ENCODE measurements around the gene LRRC18. TPM values are rescaled to one million over a fixed set of nuclear protein-coding genes. Genes with fewer than 3 reads are reported as not detected.

The LRRC18 gene
- total RNA-seq, 1 donor from 2014 or later = not detected

DNA sequence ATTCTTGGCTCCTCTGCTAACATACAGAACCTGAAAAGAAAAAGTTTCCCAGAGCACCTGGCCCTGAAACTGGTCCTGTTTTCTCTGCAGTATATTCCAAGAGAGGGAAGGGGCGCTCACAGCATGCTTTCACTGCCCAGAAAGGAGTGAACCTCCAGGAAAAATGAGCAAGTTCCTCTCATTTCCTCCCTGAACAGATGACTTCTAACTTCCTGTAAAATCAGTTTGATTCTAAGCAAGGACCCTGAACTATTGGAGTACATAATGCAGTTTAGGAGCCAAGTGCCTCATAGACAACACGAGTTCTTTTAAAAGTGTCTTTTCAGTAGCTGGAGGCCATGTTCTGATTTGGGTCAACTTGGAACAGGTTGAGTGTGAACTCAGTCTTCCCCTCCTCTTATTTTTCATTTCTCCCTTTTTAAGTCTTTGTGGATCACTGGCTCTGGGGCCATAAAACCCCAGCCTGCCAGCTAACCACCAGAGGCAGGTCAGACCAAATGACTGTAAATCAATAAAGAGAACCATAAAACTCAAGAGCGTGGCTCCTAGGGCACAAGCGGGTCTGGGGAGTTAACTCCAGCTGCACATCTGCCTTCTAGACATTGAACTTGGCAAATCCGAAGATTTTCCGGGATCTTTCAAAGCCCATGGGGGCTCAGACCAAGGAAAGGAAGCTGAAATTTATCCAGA, 5.9 kb upstream of the LRRC18 start:
- no peak overlapping the region for H3K4me3 Mint-ChIP-seq
- no peak for DNase-seq (ENCODE audit: extremely low spot score, unreplicated experiment)
- H3K4me1 Mint-ChIP-seq (ENCODE audit: unreplicated experiment) = peaks cover 9% of the 10 kb centered on the region
- H3K9me3 Mint-ChIP-seq = no peaks in the 10 kb centered on the region
- peak overlapping the region; percentile 36 for H3K27ac Mint-ChIP-seq
- peaks cover 3% of the 10 kb centered on the region for H3K27me3 Mint-ChIP-seq
- TF ChIP-seq, protein P1, sequence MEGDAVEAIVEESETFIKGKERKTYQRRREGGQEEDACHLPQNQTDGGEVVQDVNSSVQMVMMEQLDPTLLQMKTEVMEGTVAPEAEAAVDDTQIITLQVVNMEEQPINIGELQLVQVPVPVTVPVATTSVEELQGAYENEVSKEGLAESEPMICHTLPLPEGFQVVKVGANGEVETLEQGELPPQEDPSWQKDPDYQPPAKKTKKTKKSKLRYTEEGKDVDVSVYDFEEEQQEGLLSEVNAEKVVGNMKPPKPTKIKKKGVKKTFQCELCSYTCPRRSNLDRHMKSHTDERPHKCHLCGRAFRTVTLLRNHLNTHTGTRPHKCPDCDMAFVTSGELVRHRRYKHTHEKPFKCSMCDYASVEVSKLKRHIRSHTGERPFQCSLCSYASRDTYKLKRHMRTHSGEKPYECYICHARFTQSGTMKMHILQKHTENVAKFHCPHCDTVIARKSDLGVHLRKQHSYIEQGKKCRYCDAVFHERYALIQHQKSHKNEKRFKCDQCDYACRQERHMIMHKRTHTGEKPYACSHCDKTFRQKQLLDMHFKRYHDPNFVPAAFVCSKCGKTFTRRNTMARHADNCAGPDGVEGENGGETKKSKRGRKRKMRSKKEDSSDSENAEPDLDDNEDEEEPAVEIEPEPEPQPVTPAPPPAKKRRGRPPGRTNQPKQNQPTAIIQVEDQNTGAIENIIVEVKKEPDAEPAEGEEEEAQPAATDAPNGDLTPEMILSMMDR (conservative IDR thresholded peaks at IDR 0.05) = no peak
- no peaks in the 10 kb centered on the region for H3K36me3 Mint-ChIP-seq

- Mint-ChIP-seq H3K4me1 (ENCODE audit: unreplicated experiment) (peaks cover 9% of the 10 kb centered on the region), H3K27me3 (peaks cover 7% of the 10 kb centered on the region), H3K36me3 (no peaks in the 10 kb centered on the region), H3K4me3 (no peak overlapping the region), H3K27ac (no peak overlapping the region), H3K9me3 (no peaks in the 10 kb centered on the region)
- DNase-seq (ENCODE audit: extremely low spot score, unreplicated experiment) = no peak
- TF ChIP-seq, protein P1 (conservative IDR thresholded peaks at IDR 0.05) = no peak
Observed at GRCh38 chr10:48944171-48944570, 4.5 kb upstream of the LRRC18 start.

DNA sequence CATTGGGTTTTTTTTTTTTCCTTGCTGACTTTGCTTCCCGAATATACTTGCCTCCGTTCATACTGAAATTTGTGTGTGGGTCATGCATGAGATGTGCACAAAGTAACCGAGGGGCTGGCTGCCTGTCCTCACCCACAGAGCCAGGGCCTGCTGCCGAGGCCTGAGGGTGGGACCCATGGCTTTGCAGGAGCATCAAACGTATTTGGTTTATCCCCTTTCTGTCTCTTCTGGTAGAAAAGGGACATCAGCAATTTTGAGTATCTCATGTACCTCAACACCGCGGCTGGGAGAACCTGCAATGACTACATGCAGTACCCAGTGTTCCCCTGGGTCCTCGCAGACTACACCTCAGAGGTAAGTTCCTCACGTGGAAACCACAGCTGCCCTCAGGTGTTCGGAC, 3.5 kb upstream of the LRRC18 start:
- H3K27me3 Mint-ChIP-seq = peaks cover 7% of the 10 kb centered on the region
- TF ChIP-seq, protein P1 (conservative IDR thresholded peaks at IDR 0.05) = no peak
- H3K36me3 Mint-ChIP-seq = no peaks in the 10 kb centered on the region
- H3K4me1 Mint-ChIP-seq (ENCODE audit: unreplicated experiment) = peaks cover 9% of the 10 kb centered on the region
- no peak overlapping the region for H3K4me3 Mint-ChIP-seq
- no peak overlapping the region for H3K27ac Mint-ChIP-seq
- peak; percentile 34 for DNase-seq (ENCODE audit: extremely low spot score, unreplicated experiment)
- H3K9me3 Mint-ChIP-seq = no peaks in the 10 kb centered on the region

GRCh38 chr10:48941427-48942075, 1.9 kb upstream of the LRRC18 start:
- peaks cover 5% of the 10 kb centered on the region for H3K4me1 Mint-ChIP-seq (ENCODE audit: unreplicated experiment)
- peak; percentile 43 for DNase-seq (ENCODE audit: extremely low spot score, unreplicated experiment)
- no peaks in the 10 kb centered on the region for H3K36me3 Mint-ChIP-seq
- peaks cover 7% of the 10 kb centered on the region for H3K27me3 Mint-ChIP-seq
- no peaks in the 10 kb centered on the region for H3K9me3 Mint-ChIP-seq
- TF ChIP-seq, protein P1 (conservative IDR thresholded peaks at IDR 0.05) = no peak
- no peak overlapping the region for H3K4me3 Mint-ChIP-seq
- H3K27ac Mint-ChIP-seq = no peak overlapping the region

DNA sequence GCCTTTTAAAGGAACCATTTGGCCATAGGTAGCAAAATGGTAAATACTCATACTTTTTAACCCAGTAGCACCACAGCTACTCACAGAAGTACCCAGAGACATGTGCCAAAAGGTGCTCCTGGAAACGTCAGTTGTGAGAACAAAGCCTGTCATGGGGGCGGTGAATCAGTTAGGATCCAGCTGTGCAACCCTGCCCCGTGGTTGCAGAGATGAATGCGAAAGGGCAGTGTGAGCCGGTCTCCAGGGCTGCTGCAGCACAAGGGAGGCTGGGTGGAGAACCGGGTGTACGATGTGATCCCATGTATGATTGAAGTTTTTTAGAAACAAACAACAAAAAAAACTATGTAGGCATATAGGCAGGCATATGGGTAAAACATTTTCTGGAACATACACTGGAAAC, 1.3 kb upstream of the LRRC18 start:
- H3K4me3 Mint-ChIP-seq = no peak overlapping the region
- no peak overlapping the region for H3K27ac Mint-ChIP-seq
- H3K9me3 Mint-ChIP-seq = no peaks in the 10 kb centered on the region
- TF ChIP-seq, protein P1 (conservative IDR thresholded peaks at IDR 0.05) = no peak
- no peaks in the 10 kb centered on the region for H3K36me3 Mint-ChIP-seq
- peak; percentile 16 for DNase-seq (ENCODE audit: extremely low spot score, unreplicated experiment)
- peaks cover 7% of the 10 kb centered on the region for H3K27me3 Mint-ChIP-seq
- peaks cover 5% of the 10 kb centered on the region for H3K4me1 Mint-ChIP-seq (ENCODE audit: unreplicated experiment)

All from type B pancreatic cell (in vitro differentiated cells).